MCF 10A (cell line): Measurements from ENCODE around the gene ARL6IP6. TPM values are rescaled to one million over a fixed set of nuclear protein-coding genes. Genes with fewer than 3 reads are reported as not detected.

ENCODE experiments used
- Bru-seq: library from RNA; stranded (reverse); fragments of 400-500 nt; gene quantifications from one replicate; lab custom pipeline; 2021; lab: Mats Ljungman, UMichigan
- BruChase-seq, 2 experiments: library from RNA; stranded (reverse); fragments of 400-500 nt; gene quantifications; one replicate each; lab custom pipeline; 2021; lab: Mats Ljungman, UMichigan
- BruUV-seq: library from RNA; stranded (reverse); fragments of 400-500 nt; replicated peaks from 2 replicates; lab custom pipeline; 2021; lab: Mats Ljungman, UMichigan
- CTCF ChIA-PET: fragments of 300-600 bp; sonication (Branson Sonifier 250); formaldehyde crosslinking; extraction: SDS; loops from one replicate; lab custom pipeline; 2021; ENCODE audit warnings: antibody characterized with exemption, inconsistent platforms; lab: Yijun Ruan, JAX
- POLR2A ChIA-PET: fragments of 300-600, 350-650 bp; sonication (Branson Sonifier 250); formaldehyde crosslinking; extraction: SDS; loops from one replicate; lab custom pipeline; 2020; ENCODE audit warnings: antibody characterized with exemption, inconsistent platforms; lab: Yijun Ruan, JAX
- DNase-seq: peaks from one replicate; pipeline ENCODE4 v3.0.0-alpha.2; 2018; ENCODE audit not compliant: unreplicated experiment
- H3K27ac Mint-ChIP-seq: one replicate; pipeline ENCODE4 v1.8.0; 2022; ENCODE audit warnings: mild to moderate bottlenecking, low read depth, mixed read lengths; ENCODE audit not compliant: unreplicated experiment
- H3K27me3 Mint-ChIP-seq: one replicate; pipeline ENCODE4 v1.8.0; 2022; ENCODE audit warnings: mixed read lengths; ENCODE audit not compliant: insufficient read depth, unreplicated experiment
- H3K36me3 Mint-ChIP-seq: one replicate; pipeline ENCODE4 v1.8.0; 2022; ENCODE audit warnings: mild to moderate bottlenecking, moderate library complexity, mixed read lengths; ENCODE audit not compliant: insufficient read depth, unreplicated experiment
- H3K4me1 Mint-ChIP-seq: one replicate; pipeline ENCODE4 v1.8.0; 2022; ENCODE audit warnings: mixed read lengths; ENCODE audit not compliant: insufficient read depth, unreplicated experiment
- H3K4me3 Mint-ChIP-seq: one replicate; pipeline ENCODE4 v1.8.0; 2022; ENCODE audit warnings: mild to moderate bottlenecking, moderate library complexity, mixed read lengths; ENCODE audit not compliant: unreplicated experiment
- H3K9me3 Mint-ChIP-seq: one replicate; pipeline ENCODE4 v1.8.0; 2022; ENCODE audit warnings: mixed read lengths; ENCODE audit not compliant: unreplicated experiment
- CTCF ChIP-seq: fragments of 200-600 bp; IDR thresholded peaks from one replicate; pipeline ENCODE4 v1.8.0; 2022; ENCODE audit warnings: antibody characterized with exemption, mild to moderate bottlenecking; ENCODE audit not compliant: unreplicated experiment
- intact Hi-C: fragments of 100-400 bp; cut with micrococcal nuclease; formaldehyde crosslinking; loops from 2 replicates; pipeline ENCODE4 v1.14.1; 2022
- long read RNA-seq: library from polyadenylated mRNA; stranded (forward); transcript quantifications from one replicate; pipeline ENCODE4 v2.0.0, GENCODE V29; 2022
- total RNA-seq: library from RNA; stranded (reverse); gene quantifications from 2 replicates; pipeline ENCODE4 v1.2.3, GENCODE V29; 2022

ARL6IP6 gene
- total RNA-seq (18.9 and 23.7 TPM in 2 replicates), Bru-seq, nascent RNA (percentile 77 among the genes with signal in this experiment), BruChase-seq, experiment 1, labeled RNA remaining after a 6-hour chase (percentile 73 among the genes with signal in this experiment), BruChase-seq, experiment 2, labeled RNA remaining after a 2-hour chase (percentile 79 among the genes with signal in this experiment)
- long read RNA-seq, transcript ARL6IP6-201 (4 exons, 2,805 nt) = major isoform, 80 of 93 reads
- long read RNA-seq, partial matches to known transcripts = 0 of 93 reads
- long read RNA-seq, other reads (novel, unspliced or antisense) = 5 of 93 reads

- Mint-ChIP-seq H3K36me3 (peaks cover 28% of the 10 kb centered on the region), H3K4me1 (peaks cover 10% of the 10 kb centered on the region), H3K27ac (peak within 1 kb of the TSS; percentile 99), H3K9me3 (no peaks in the 10 kb centered on the region), H3K27me3 (no peaks in the 10 kb centered on the region), H3K4me3 (peak within 1 kb of the TSS; percentile 99)
- peak; percentile 93 for DNase-seq
- intact Hi-C loops = loop anchor here (5.0 kb wide), 1 partner anchor 204 kb away; no protein-coding TSS in a partner anchor
- ChIA-PET POLR2A (interaction anchor here (0.6 to 4.7 kb wide), 24 partner anchors 8 to 892 kb away, joined by 3 to 40 read pairs (median 4); partner anchors contain the start of genes FMNL2 and STAM2), CTCF (interaction anchor here (0.7 to 1.5 kb wide), 5 partner anchors 8 to 757 kb away, joined by 3 to 5 read pairs (median 4); partner anchors contain the start of gene STAM2)
- TF ChIP-seq CTCF = no peak
- BruUV-seq = no TSS peak
Measured at GRCh38 chr2:152718076-152718908, at the start of gene ARL6IP6. TSS of gene ARL6IP6 (plus strand) at chr2:152718620. CDS start at chr2:152718625, 5 bp downstream.

- Mint-ChIP-seq H3K9me3 (no peaks in the 10 kb centered on the region), H3K4me1 (no peaks in the 10 kb centered on the region), H3K4me3 (no peak overlapping the region), H3K27ac (no peak overlapping the region), H3K36me3 (peaks cover 93% of the 10 kb centered on the region), H3K27me3 (no peaks in the 10 kb centered on the region)
- BruUV-seq = no TSS peak
- TF ChIP-seq CTCF = no peak
- CTCF ChIA-PET = no interaction called here
- intact Hi-C loops = no loop called here
- DNase-seq = no peak
- POLR2A ChIA-PET = interaction anchor here (1.0 to 1.3 kb wide), 2 partner anchors 15 to 23 kb away, joined by 3 to 7 read pairs; no protein-coding TSS in a partner anchor
Measured at GRCh38 chr2:152674334-152674733, 44.1 kb upstream of the ARL6IP6 start.

GRCh38 chr2:152676461-152676860 is 42.0 kb upstream of the ARL6IP6 start:
- Mint-ChIP-seq H3K27ac (no peak overlapping the region), H3K27me3 (no peaks in the 10 kb centered on the region), H3K36me3 (peaks cover 94% of the 10 kb centered on the region), H3K4me1 (no peaks in the 10 kb centered on the region), H3K9me3 (no peaks in the 10 kb centered on the region), H3K4me3 (no peak overlapping the region)
- POLR2A ChIA-PET = no interaction called here
- no peak for DNase-seq
- TF ChIP-seq CTCF = no peak
- no TSS peak for BruUV-seq
- intact Hi-C loops = no loop called here
- CTCF ChIA-PET = interaction anchor here (0.6 to 1.2 kb wide), 2 partner anchors 41 to 487 kb away, joined by 3 to 4 read pairs; no protein-coding TSS in a partner anchor

- Mint-ChIP-seq H3K9me3 (no peaks in the 10 kb centered on the region), H3K27me3 (no peaks in the 10 kb centered on the region), H3K27ac (no peak overlapping the region), H3K36me3 (peaks cover 73% of the 10 kb centered on the region), H3K4me1 (no peaks in the 10 kb centered on the region), H3K4me3 (no peak overlapping the region)
- POLR2A ChIA-PET = no interaction called here
- no peak for TF ChIP-seq CTCF
- BruUV-seq = no TSS peak
- intact Hi-C loops = no loop called here
- DNase-seq = no peak
- CTCF ChIA-PET = interaction anchor here (0.8 kb wide), 1 partner anchor 1451 kb away, joined by 3 read pairs; no protein-coding TSS in a partner anchor
Measured at GRCh38 chr2:152678808-152679207, 39.6 kb upstream of the ARL6IP6 start.
